ENCODE results near the gene OLFML2B.

OLFML2B gene

DNA sequence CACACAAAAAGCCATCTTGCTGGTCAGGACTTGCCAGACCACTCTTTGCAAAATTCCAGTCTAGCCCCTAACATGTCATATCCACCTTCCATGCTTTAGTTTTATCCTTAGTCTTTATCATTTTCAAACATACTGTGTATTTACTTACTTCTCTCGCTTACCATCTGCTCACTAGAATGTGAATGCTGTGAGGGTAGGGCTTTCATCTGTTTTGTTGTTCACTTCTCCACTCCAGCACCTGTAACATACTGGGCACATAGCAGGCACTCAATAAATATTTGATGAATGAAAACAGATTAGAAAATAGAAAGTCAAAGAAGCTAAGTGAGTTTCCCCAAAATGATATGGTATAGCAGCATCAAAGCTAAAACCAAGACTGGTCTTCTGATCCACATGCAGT, 79.9 kb downstream of the OLFML2B start:
- DNase-seq, result peak; percentile 52

DNA sequence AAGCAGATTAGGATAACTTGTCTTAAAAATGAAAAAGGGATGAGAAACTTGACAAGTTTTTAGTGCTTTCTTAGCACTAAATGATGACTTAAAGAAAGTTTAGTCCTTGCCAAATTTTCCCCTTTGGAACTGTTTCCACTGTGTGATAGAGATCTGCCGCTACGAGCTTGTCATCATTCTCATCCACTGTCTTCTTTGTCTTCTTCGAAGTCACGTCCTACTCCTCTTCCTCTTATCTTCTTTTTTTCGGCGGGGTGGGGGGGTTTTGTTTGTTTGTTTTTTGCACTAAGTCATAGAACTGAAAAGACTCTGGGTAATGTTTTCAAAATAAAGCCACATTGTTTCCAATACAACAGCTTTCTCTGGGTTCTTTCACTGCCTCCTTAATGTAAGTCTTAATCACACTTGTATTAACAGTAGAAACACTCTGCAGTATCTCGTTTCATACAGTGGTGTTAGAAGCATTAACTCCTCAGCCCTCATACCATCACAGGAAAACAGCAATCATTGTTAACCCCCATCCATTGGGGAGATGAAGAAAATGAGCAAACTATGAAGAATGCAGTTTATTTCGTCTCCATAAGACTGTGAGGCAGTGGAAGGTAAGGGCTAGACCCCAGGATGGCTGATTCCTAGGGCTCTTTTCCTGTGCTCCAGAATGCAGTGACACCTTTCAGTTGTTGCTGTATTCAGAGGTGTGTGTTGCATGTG, 81.8 kb downstream of the OLFML2B start:
- no peak for DNase-seq

DNA sequence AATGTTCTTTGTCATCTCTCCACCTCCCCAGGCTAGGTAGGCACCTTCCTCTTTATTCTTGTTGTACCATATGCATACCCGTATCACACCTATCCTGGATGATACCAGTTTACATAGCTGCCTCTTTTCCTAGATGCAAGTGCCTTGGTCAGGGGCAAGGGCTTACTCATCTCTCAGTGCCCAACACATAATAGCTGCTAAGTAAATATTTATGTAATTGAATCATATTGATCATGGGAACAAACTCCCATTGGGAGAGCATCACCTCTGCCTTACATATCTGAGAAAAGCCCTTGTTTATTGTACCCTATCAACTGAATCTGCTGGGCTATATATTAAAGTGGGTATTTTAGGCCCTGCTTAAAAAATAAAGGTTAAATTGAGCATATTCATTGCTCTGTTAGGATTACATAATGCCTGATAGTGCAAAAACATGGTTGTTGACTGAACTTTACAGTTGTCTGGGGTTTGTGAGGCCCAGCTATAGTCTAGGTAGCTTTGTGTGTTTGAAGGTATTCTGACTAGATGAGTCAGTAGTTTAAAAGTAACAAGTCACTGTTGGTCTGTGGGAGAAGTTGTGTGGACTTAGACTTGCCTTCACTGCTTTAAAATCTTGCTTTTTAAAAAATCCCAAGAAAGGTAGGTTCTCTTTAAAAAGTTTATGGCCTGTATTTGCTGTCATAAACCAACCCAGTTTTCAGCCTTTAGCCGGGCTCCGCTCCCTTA, 82.6 kb downstream of the OLFML2B start:
- no peak for DNase-seq

- DNase-seq, result no peak
Measured at GRCh38 chr1:161936786-161937185, 86.9 kb downstream of the OLFML2B start.

DNA sequence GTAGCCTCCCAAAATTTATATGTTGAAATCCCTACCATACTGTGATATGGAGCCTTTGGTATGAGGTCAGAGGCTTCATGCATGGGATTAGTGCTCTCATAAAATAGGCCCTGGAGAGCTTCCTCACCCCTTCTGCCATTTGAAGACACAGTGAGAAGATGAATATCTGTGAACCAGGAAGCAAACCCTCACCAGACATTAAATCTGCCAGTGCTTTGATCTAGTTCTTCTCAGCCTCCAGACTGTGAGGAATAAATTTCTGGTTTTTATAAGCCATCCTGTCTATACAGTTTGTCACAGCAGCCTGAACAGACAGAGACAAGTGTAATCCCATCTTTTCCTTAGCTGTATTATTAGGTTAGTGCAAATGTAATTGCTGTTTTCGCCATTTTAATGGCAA, 88.4 kb downstream of the OLFML2B start:
- no peak for DNase-seq

DNA sequence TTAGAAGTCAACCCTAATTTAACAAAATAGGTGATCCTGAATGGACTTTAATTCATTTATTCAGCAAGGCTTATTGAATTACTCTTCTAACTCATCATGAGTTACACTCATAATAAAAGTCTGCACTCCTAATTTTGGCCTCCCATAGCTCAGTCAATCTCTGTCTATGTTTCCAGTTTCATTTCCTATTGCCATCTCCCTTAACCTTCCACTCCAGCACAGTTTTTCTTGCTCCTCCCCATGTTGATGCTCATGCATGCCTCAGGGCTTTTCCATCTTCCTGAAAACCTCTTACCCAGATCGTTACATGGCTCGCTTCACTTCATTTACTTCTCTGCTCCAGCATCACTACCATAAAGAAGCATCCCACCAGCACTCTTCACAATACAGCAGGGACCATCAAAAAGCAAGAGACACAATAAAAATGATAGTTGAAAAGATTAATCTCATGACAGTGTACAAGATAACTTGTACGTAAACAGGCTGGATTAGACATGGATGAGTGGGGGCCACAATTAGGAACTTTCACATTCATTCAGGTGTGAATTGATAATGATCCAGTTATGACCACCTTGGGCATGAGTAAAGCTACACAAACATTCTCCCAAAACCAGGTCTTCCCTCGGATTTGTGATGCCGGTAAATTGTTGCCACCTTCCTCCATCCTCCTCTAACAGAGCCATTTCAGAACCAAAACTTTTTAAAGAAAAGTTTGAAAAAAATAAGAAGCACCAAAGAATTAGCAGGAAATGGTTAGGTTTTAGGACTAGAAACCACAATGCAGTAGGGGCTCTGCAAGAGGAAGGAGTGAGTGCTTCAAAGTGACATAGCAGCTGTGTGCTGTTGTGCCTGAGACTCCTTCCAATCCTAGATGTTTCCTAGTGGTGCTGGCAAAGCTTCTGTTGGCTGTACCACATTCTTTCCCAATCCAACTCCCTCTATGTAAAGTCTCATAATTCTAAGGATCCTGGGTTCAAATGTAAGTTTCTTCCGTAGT, 89.8 kb downstream of the OLFML2B start:
- DNase-seq, result no peak

Data from hematopoietic multipotent progenitor cell treated with erythropoietin and hydrocortisone succinate and interleukin-3 and kit ligand, for 8 days (in vitro differentiated cells).